SK-N-SH (cell line): ENCODE results near the gene SLC2A10. TPM values are rescaled to one million over a fixed set of nuclear protein-coding genes. Genes with fewer than 3 reads are reported as not detected.

Experiments used
- CTCF ChIA-PET: fragments of 300-600, 350-600 bp; formaldehyde crosslinking; extraction: SDS; loops from one replicate; lab custom pipeline; 2021; lab: Yijun Ruan, JAX
- POLR2A ChIA-PET: fragments of 350-600 bp; sonication (Branson Sonifier 250); formaldehyde crosslinking; extraction: SDS; loops from one replicate; lab custom pipeline; 2020; ENCODE audit warnings: antibody characterized with exemption, inconsistent platforms; lab: Yijun Ruan, JAX
- DNase-seq: peaks from one replicate; pipeline ENCODE4 v3.0.0; 2012
- H2AFZ ChIP-seq: fragments of 200-600 bp; sonication (generic); 2 replicates; pipeline ENCODE4 v1.8.1; 2016; ENCODE audit warnings: antibody characterized with exemption, mild to moderate bottlenecking, low read depth
- H3F3A ChIP-seq: fragments of 200-600 bp; sonication (generic); replicated peaks from 2 replicates; pipeline ENCODE3; 2016; ENCODE audit warnings: antibody characterized with exemption, mild to moderate bottlenecking; ENCODE audit not compliant: insufficient read depth
- H3K27ac ChIP-seq, 2 experiments: fragments of 200-500 bp in 1 of 2; fragments of 200-600 bp in 1 of 2; sonication (Bioruptor generic) in 1 of 2; sonication (generic), shearing (Covaris generic) in 1 of 2; 2 replicates each; pipeline versions ENCODE4 v1.5.1 to v1.6.1; 2014 to 2016; ENCODE audit warnings: low read depth in 2 of 2, inconsistent platforms in 1 of 2, low read length in 1 of 2, mild to moderate bottlenecking in 1 of 2, mixed read lengths in 1 of 2
- H3K27me3 ChIP-seq: fragments of 200-600 bp; sonication (generic), shearing (Covaris generic); 2 replicates; pipeline ENCODE4 v1.6.1; 2016; ENCODE audit warnings: mixed run types; ENCODE audit not compliant: insufficient read depth
- H3K36me3 ChIP-seq, 2 experiments: fragments of 200-500 bp in 1 of 2; fragments of 200-600 bp in 1 of 2; sonication (Bioruptor generic) in 1 of 2; sonication (generic) in 1 of 2; replicated peaks in 1 of 2; 2 replicates each; pipeline versions ENCODE3 to v1.5.1; 2014 to 2016; ENCODE audit warnings: low read length in 1 of 2, mild to moderate bottlenecking in 1 of 2; ENCODE audit not compliant: insufficient read depth in 2 of 2, control insufficient read depth in 1 of 2
- H3K4me1 ChIP-seq, 2 experiments: fragments of 200-500 bp in 1 of 2; fragments of 200-600 bp in 1 of 2; sonication (Bioruptor generic) in 1 of 2; sonication (generic), shearing (Covaris generic) in 1 of 2; 2 replicates each; pipeline versions ENCODE4 v1.5.1 to v1.6.1; 2014 to 2016; ENCODE audit warnings: low read depth in 1 of 2, low read length in 1 of 2, mixed run types in 1 of 2; ENCODE audit not compliant: insufficient read depth in 2 of 2, control insufficient read depth in 1 of 2
- H3K4me2 ChIP-seq: fragments of 200-600 bp; sonication (generic), shearing (Covaris generic); 2 replicates; pipeline ENCODE4 v1.6.1; 2017; ENCODE audit warnings: mixed run types
- H3K4me3 ChIP-seq, 2 experiments: fragments of 200-500 bp in 1 of 2; fragments of 200-600 bp in 1 of 2; sonication (Bioruptor generic) in 1 of 2; sonication (generic), shearing (Covaris generic) in 1 of 2; 2 replicates each; pipeline versions ENCODE4 v1.5.1 to v1.8.1; 2014 to 2016; ENCODE audit warnings: low read depth in 2 of 2, inconsistent platforms in 1 of 2, low read length in 1 of 2, mild to moderate bottlenecking in 1 of 2, mixed read lengths in 1 of 2, moderate library complexity in 1 of 2
- H3K79me2 ChIP-seq: fragments of 200-600 bp; sonication (generic); 2 replicates; pipeline ENCODE4 v1.8.1; 2017; ENCODE audit warnings: mild to moderate bottlenecking; ENCODE audit not compliant: insufficient read depth
- H3K9ac ChIP-seq: fragments of 200-600 bp; sonication (generic); 2 replicates; pipeline ENCODE4 v1.6.1; 2017; ENCODE audit warnings: mixed run types
- H3K9me2 ChIP-seq: fragments of 200-600 bp; sonication (generic); 2 replicates; pipeline ENCODE4 v1.6.1; 2017; ENCODE audit warnings: mixed run types
- H3K9me3 ChIP-seq: fragments of 200-600 bp; sonication (generic); 2 replicates; pipeline ENCODE4 v1.6.1; 2017; ENCODE audit warnings: mixed run types, mild to moderate bottlenecking, moderate library complexity
- H4K20me1 ChIP-seq: fragments of 200-600 bp; sonication (generic); 2 replicates; pipeline ENCODE4 v1.6.1; 2017; ENCODE audit warnings: mild to moderate bottlenecking, mixed run types; ENCODE audit not compliant: insufficient read depth
- ELF1 ChIP-seq: IDR thresholded peaks from 2 replicates; pipeline ENCODE4 v1.4.0; 2012
- EP300 ChIP-seq, 2 experiments: IDR thresholded peaks; 2 replicates each; pipeline versions ENCODE4 v1.4.0 to v1.6.1; 2012; ENCODE audit warnings: borderline replicate concordance in 1 of 2, low read depth in 1 of 2, low read length in 1 of 2
- EZH2phosphoT487 ChIP-seq: fragments of 200-600 bp; sonication (generic); IDR thresholded peaks from 2 replicates; pipeline ENCODE4 v1.6.1; 2017; ENCODE audit warnings: low read depth, mixed run types, mild to moderate bottlenecking, antibody characterized with exemption, moderate library complexity, borderline replicate concordance
- FOXJ3 ChIP-seq: sonication (generic); formaldehyde crosslinking; IDR thresholded peaks from 2 replicates; pipeline ENCODE4 v1.5.1; 2020; ENCODE audit warnings: mild to moderate bottlenecking, missing genetic modification reagents
- GATA2 ChIP-seq: sonication (generic); formaldehyde crosslinking; IDR thresholded peaks from 2 replicates; pipeline ENCODE4 v1.5.0; 2020; ENCODE audit warnings: mild to moderate bottlenecking, missing genetic modification reagents
- JUND ChIP-seq: IDR thresholded peaks from 2 replicates; pipeline ENCODE4 v1.4.0; 2012
- MXI1 ChIP-seq: IDR thresholded peaks from 2 replicates; pipeline ENCODE4 v1.6.1; 2012; ENCODE audit warnings: mild to moderate bottlenecking, low read depth, low read length, improper control_type of control experiment
- NFIC ChIP-seq: IDR thresholded peaks from 2 replicates; pipeline ENCODE4 v1.4.0; 2012; ENCODE audit warnings: borderline replicate concordance
- RAD21 ChIP-seq: IDR thresholded peaks from 2 replicates; pipeline ENCODE4 v1.6.1; 2012; ENCODE audit warnings: mild to moderate bottlenecking, low read length
- RCOR1 ChIP-seq: fragments of 150-350 bp; IDR thresholded peaks from 2 replicates; pipeline ENCODE4 v1.6.1; 2017; ENCODE audit warnings: antibody characterized with exemption, low read length
- SIN3A ChIP-seq: IDR thresholded peaks from 2 replicates; pipeline ENCODE4 v1.6.1; 2012; ENCODE audit warnings: low read depth, mild to moderate bottlenecking, low read length, moderate library complexity, borderline replicate concordance
- SMC3 ChIP-seq: IDR thresholded peaks from 2 replicates; pipeline ENCODE4 v1.6.1; 2012; ENCODE audit warnings: low read depth, low read length, improper control_type of control experiment
- TCF12 ChIP-seq: IDR thresholded peaks from 2 replicates; pipeline ENCODE4 v1.4.0; 2012
- TEAD4 ChIP-seq: IDR thresholded peaks from 2 replicates; pipeline ENCODE4 v1.4.0; 2012; ENCODE audit warnings: mild to moderate bottlenecking, borderline replicate concordance; ENCODE audit not compliant: insufficient read depth
- YY1 ChIP-seq: IDR thresholded peaks from 2 replicates; pipeline ENCODE4 v1.4.0; 2012; ENCODE audit warnings: low read depth, mild to moderate bottlenecking
- WGBS: methylation state at CpG from one replicate; pipeline ENCODE4 v1.1.6; 2017; ENCODE audit warnings: low lambda C conversion rate; 5-methylcytosine and 5-hydroxymethylcytosine counted together
- polyA plus RNA-seq, 3 experiments: library from polyadenylated mRNA; depleted of rRNA; stranded (reverse); fragments of >200 nt; gene quantifications; 2 replicates each; pipeline ENCODE4 v1.2.3, GENCODE V29; 2012
- TF ChIP-seq, protein P1 (sequence below): fragments of 150-350 bp; IDR thresholded peaks from 2 replicates; pipeline ENCODE4 v1.6.1; 2016; ENCODE audit warnings: mild to moderate bottlenecking, low read depth, low read length
- TF ChIP-seq, protein P2 (sequence below): IDR thresholded peaks from 2 replicates; pipeline ENCODE4 v1.4.0; 2012; ENCODE audit warnings: low read depth
- TF ChIP-seq, protein P3 (sequence below): fragments of 150-350 bp; IDR thresholded peaks from 2 replicates; pipeline ENCODE4 v1.6.1; 2017; ENCODE audit warnings: antibody characterized with exemption, low read length, low read depth, borderline replicate concordance
- TF ChIP-seq, protein P4 (sequence below): IDR thresholded peaks from 2 replicates; pipeline ENCODE4 v1.4.0; 2012; ENCODE audit warnings: low read depth, borderline replicate concordance

The SLC2A10 gene
- polyA plus RNA-seq, 1 of the 3 experiments (the other 2 are of a cell fraction), result 12.6 TPM

DNA sequence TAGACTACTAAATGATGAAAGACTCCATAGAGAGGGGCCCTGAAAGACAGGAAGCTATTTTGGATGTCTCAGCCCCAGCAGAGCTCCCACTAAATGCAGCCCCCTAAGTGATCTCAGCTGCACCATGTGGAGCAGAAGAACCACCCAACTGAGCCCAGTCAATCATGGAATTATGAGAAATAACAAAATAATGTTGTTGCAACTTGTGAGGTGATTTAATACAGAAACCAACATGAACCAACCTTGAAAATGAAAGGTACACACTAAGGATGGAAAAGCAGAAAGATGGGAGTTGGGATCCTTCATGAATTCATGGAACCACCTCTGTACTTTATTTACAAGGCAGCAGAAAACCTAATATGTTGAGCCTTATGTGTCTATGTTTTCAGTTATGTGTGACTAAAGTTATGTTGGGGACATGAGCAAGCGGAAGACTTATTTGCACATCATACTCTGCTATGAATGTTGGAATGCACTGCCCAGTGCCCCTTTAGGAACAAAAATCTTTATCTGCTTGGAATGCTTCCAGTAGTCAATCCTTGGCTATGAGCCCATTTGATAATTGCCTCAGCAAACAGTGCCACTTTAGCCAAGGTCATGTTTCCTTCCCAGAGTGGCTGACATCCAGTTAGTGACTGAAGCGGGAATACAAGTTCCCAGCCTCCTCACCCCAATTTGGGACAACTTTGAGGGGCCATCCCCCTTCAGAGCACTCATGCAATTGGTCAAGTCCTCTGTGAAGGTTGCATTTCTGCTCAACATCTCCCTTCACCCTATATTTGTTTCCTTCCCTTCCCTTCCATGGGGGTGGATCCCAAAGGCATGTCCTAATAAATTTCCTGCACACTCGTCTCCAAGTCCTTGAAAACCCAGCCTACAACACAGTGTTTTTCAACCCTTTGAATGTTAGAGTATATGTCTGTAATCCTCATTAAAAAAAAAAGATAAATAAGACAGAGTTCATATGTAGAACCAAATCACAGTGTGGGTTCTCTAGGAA is 38.6 kb upstream of the SLC2A10 start:
- H3K27ac ChIP-seq, result no peak overlapping the region
- TF ChIP-seq FOXJ3 (CRISPR knock-in tag), result no peak
- TF ChIP-seq, protein P1, sequence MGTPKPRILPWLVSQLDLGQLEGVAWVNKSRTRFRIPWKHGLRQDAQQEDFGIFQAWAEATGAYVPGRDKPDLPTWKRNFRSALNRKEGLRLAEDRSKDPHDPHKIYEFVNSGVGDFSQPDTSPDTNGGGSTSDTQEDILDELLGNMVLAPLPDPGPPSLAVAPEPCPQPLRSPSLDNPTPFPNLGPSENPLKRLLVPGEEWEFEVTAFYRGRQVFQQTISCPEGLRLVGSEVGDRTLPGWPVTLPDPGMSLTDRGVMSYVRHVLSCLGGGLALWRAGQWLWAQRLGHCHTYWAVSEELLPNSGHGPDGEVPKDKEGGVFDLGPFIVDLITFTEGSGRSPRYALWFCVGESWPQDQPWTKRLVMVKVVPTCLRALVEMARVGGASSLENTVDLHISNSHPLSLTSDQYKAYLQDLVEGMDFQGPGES, result no peak
- TF ChIP-seq SMC3, result no peak
- TF ChIP-seq, protein P2, sequence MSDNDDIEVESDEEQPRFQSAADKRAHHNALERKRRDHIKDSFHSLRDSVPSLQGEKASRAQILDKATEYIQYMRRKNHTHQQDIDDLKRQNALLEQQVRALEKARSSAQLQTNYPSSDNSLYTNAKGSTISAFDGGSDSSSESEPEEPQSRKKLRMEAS, result no peak
- TF ChIP-seq TEAD4, result no peak
- TF ChIP-seq SIN3A, result no peak
- TF ChIP-seq RCOR1, result no peak
- no peak for TF ChIP-seq TCF12
- TF ChIP-seq, protein P3, sequence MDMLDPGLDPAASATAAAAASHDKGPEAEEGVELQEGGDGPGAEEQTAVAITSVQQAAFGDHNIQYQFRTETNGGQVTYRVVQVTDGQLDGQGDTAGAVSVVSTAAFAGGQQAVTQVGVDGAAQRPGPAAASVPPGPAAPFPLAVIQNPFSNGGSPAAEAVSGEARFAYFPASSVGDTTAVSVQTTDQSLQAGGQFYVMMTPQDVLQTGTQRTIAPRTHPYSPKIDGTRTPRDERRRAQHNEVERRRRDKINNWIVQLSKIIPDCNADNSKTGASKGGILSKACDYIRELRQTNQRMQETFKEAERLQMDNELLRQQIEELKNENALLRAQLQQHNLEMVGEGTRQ, result no peak
- TF ChIP-seq MXI1, result no peak
- TF ChIP-seq EP300 (IDR thresholded peaks at IDR 0.05; ENCODE audit: borderline replicate concordance in 1 of 2, low read depth in 1 of 2, low read length in 1 of 2), result no peak
- TF ChIP-seq EZH2phosphoT487, result no peak
- no peak for TF ChIP-seq RAD21
- TF ChIP-seq GATA2, result no peak
- no peak for TF ChIP-seq NFIC
- TF ChIP-seq YY1, result no peak
- no peak for TF ChIP-seq JUND
- TF ChIP-seq, protein P4, sequence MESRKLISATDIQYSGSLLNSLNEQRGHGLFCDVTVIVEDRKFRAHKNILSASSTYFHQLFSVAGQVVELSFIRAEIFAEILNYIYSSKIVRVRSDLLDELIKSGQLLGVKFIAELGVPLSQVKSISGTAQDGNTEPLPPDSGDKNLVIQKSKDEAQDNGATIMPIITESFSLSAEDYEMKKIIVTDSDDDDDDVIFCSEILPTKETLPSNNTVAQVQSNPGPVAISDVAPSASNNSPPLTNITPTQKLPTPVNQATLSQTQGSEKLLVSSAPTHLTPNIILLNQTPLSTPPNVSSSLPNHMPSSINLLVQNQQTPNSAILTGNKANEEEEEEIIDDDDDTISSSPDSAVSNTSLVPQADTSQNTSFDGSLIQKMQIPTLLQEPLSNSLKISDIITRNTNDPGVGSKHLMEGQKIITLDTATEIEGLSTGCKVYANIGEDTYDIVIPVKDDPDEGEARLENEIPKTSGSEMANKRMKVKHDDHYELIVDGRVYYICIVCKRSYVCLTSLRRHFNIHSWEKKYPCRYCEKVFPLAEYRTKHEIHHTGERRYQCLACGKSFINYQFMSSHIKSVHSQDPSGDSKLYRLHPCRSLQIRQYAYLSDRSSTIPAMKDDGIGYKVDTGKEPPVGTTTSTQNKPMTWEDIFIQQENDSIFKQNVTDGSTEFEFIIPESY, result no peak
- TF ChIP-seq ELF1, result no peak
- no peak overlapping the region for H3K4me2 ChIP-seq
- no peak overlapping the region for H2AFZ ChIP-seq
- no peak overlapping the region for H3K9ac ChIP-seq
- ChIA-PET POLR2A (no interaction called here), CTCF (interaction anchor here (0.9 to 1.0 kb wide), 2 partner anchors 10 to 12 kb away, joined by 4 read pairs; no protein-coding TSS in a partner anchor)
- no peaks in the 10 kb centered on the region for H3K4me1 ChIP-seq
- no peaks in the 10 kb centered on the region for H3K36me3 ChIP-seq
- WGBS, result 63% methylated on average over 3 of the region's 3 CpGs
- no peaks in the 10 kb centered on the region for H3K79me2 ChIP-seq
- no peak overlapping the region for H3K4me3 ChIP-seq
- H3K9me3 ChIP-seq, result no peaks in the 10 kb centered on the region
- no peaks in the 10 kb centered on the region for H4K20me1 ChIP-seq
- H3K9me2 ChIP-seq, result no peaks in the 10 kb centered on the region
- no peaks in the 10 kb centered on the region for H3F3A ChIP-seq
- no peak for DNase-seq
- no peaks in the 10 kb centered on the region for H3K27me3 ChIP-seq
